ENCODE measurements around the gene DARS1.

Gene DARS1

DNA sequence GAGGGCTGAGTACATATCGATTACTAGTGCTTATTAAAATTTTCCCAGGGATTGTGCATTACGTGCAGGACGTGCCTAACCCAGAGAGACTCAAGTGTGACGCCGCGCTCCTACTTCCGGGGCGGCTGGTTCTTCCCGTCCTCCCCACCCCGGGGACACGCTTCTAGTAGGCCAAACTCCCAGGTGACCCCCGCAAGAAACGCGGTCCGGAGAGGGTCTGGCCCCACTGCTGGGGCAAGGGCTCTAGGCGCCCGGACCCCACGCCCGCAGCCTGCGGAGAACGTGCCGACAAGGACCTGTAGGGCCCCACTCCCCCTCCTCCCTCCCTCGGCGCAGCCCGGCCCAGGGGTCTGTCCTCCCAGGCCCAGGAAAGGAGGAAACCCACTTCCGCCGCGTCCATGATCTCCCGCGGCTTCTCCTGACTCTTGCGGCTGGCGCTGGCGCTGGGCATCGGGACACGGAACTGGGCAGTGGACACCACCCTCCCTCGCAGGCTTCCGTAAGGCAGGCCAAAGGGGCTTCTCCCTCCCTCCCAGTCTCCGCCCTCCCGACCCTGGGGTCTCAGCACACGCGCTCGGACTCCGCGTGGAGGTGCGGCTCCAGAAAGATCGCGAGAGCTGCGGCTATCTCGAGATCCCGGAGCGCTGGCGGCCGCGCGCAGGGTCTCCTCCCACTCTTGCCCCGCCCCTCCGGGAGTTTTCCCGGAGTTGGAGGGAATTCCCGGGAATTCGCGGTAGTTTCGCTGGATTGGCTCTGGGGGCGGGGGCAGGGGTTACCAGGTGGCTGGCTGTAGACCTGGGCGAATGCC is at the start of gene DARS1:
TSS of gene DARS1 (minus strand) at position 609 of the 808 bp plus-strand sequence. CDS start at position 451, 158 bp downstream.
- peak; percentile 80 for DNase-seq (ENCODE audit: low spot score)

DNA sequence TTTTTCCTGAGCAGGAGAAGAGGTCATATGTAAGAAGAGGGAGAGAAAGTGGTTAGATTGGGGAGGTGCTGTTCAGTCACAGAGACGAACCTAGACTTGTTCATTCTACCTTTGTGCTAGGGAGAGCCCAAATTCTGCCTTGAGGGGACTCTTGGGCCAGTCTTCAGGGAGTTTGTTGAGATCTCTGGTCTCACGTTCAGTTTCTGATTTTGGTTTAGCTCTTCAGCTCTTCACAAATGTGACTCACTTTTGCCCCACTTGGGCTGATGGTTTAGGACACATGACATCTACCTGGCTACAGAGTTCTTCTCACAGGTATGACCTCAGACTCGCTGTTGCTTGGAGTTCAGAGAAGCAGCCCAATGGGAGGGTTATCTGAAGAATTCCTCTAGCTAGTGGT is 49.2 kb upstream of the DARS1 start:
- DNase-seq (ENCODE audit: low spot score): no peak

GRCh38 chr2:136032817-136033535 is 47.5 kb upstream of the DARS1 start:
- no peak for DNase-seq (ENCODE audit: low spot score)

DNA sequence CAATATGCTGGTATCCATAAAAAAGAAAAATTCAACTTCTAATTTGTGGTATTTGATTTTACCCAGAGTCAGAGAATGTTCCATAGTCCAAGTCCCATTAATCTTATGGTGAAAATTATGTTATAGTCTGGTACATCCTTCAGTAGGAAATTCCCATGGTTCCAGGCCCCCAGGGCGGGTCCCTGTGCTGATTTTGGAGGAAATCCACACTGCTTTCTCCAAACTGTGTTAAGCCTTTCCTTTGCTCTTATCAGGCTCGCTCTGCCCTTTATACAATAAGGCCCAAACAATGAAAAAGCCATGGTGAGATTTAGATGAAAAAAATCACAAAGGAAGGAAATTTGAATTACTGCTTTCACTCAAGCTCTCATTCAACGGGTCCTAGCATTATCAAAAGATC is 46.8 kb upstream of the DARS1 start:
- DNase-seq (ENCODE audit: low spot score): no peak

- DNase-seq (ENCODE audit: low spot score): no peak
Measured at GRCh38 chr2:136031711-136032110, 46.3 kb upstream of the DARS1 start.

- no peak for DNase-seq (ENCODE audit: low spot score)
Measured at GRCh38 chr2:136030406-136030805, 45.0 kb upstream of the DARS1 start.

DNA sequence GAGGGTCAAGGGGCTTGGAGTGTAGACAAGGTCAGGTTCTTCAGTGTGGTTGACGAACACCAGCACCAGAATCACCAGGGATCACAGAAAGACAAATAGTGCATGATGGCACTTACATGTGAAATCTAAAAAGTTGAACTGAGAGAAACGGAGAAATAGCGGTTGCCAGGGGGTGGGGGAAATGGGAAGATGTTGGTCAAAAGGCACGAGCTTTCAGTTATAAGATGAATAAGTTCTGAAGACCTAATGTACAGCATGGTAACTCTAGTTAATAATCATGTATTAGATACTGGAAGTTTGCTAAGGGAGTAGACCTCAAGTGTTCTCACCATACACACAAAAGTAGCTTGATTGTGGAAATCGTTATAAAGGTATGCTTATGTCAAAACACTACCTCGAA is 43.7 kb upstream of the DARS1 start:
- no peak for DNase-seq (ENCODE audit: low spot score)

DNA sequence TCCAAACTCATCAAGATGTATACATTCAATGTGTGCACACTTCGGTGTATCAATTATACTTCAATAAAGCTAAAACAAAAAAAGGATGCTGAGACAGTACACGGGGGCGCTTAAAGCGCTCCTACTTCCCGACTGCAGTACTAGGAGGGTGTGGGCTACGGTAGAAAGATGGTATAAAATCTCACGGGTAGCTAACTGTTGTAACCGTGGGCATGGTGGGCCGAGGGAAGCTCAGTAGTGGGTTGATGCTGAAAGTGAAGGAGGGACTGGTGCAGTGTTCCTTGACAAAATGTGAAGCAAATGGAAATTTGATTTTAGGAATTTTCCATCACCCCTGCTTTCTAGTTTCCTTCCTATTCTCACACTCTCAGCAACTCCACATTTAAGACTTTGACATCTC is 42.6 kb upstream of the DARS1 start:
- DNase-seq (ENCODE audit: low spot score): no peak

DNA sequence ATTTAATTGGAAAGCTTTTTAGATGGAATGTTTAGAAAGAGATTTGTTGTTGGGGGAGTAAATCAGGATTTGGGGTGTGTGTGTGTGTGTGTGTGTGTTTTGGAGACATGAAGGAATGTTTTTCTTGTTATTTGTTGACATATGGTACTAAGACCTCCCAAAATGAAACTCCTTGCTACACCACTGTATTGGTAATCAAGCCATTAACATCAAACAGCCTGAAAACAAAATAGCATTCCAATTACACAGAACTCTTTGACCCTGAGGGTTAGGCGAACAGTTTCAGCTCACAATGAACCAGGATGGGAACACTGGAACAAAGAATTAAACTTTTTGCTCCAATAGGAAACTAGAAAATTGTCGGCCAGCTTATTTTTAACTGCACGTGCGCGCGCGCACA is 41.7 kb upstream of the DARS1 start:
- DNase-seq (ENCODE audit: low spot score): no peak

GRCh38 chr2:136025057-136025973 is 39.9 kb upstream of the DARS1 start:
- no peak for DNase-seq (ENCODE audit: low spot score)

DNA sequence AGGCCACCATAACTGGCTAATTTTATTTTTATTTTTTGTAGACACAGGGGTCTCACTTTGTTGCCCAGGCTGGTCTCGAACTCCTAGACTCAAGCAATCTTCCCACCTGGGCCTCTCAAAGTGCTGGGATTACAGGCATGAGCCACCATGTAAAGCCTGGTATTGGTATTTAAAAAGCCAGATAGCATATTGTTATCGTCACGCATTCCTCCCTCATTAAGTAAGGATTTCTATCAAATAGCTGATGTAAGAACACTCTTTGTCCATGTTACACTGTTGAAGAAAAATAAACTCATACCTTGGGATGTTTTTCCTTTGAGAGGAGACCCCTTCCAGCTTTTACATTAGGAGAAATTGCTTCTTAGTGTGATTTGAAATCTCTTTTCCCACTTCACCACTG is 39.2 kb upstream of the DARS1 start:
- DNase-seq (ENCODE audit: low spot score): no peak

- no peak for DNase-seq (ENCODE audit: low spot score)
Measured at GRCh38 chr2:136024185-136024584, 38.8 kb upstream of the DARS1 start.

DNA sequence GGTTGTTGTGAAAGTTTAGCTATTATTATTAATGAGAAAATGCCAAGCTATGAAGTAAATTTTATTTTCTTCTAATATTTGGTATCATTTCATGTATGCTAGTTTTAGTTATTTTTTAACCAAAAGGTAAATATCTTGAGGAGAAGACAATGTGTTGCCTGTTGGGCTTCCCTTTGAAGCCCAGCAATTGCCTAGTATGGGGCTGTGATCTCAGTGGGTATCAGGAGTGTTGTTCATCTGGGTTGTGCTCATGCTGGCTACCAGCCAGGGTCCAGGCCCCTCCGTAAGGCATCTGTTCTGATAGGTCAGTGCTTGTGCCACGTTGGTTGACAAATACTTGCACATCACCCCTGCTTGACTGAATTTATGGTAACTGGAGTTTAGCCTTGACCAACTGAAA is 38.0 kb upstream of the DARS1 start:
- no peak for DNase-seq (ENCODE audit: low spot score)

GRCh38 chr2:136022396-136023146 is 37.1 kb upstream of the DARS1 start:
- no peak for DNase-seq (ENCODE audit: low spot score)

GRCh38 chr2:136021976-136022375 is 36.5 kb upstream of the DARS1 start:
- no peak for DNase-seq (ENCODE audit: low spot score)

- no peak for DNase-seq (ENCODE audit: low spot score)
Measured at GRCh38 chr2:136021406-136021805, 36.0 kb upstream of the DARS1 start.

GRCh38 chr2:136020831-136021230 is 35.4 kb upstream of the DARS1 start:
- DNase-seq (ENCODE audit: low spot score): no peak

DNA sequence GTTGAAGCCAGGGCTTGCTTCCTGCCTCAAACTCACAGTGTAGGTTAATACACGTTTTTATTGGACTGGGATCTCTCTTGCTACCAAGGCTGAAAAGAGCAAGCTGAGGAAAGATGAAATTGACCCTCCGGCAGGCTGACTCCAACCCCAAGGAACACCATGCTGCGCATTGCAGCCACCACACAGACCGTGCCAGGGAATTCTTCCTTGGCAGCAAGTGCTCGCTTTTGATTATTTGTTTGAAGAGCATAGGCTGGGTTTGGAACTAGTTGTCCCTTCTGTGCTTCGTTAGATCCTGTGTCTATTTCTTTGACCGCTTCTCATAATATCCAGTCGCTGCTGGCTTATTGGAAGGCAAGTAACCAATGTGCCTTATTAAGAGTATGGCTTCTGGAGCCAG is 34.4 kb upstream of the DARS1 start:
- no peak for DNase-seq (ENCODE audit: low spot score)

DNA sequence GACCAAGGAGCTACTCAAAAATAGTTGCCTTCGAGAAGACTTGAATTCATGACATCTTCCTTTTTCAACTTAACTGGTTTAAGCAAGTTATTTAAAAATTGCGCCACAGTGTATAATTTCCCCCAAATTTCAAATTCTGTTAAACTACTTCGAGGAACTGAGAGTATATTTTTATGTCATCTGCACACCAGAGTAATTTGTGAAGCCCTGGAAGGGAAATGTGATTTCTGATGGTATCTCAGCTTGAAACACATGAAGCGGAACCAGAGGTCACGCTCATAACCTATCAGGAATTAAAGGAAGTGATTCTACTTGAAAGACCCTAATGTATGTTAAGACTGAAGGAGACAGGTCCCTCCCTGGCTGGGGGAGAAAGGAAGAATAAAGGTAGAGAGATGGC is 33.9 kb upstream of the DARS1 start:
- no peak for DNase-seq (ENCODE audit: low spot score)

GRCh38 chr2:136017786-136018185 is 32.4 kb upstream of the DARS1 start:
- no peak for DNase-seq (ENCODE audit: low spot score)

DNA sequence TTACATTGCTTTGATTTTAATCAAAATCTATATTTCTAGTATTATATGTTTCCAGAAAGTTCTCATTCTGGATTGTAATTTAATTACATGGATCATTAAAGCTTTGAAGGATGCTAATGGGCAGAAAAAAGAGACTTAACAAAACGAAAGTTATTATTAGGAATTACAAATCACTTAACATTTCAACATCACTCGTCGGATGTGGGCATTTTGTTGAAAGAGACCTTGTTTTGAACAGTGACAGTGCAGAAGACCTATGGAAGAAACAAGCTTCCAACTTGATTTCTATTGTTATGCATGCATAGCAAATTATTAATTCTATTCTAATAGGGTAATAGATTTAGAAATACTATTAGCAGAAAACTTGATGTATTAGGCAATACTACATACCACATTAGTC is 31.4 kb upstream of the DARS1 start:
- DNase-seq (ENCODE audit: low spot score): no peak

GRCh38 chr2:136016427-136016826 is 31.0 kb upstream of the DARS1 start:
- DNase-seq (ENCODE audit: low spot score): no peak

Data from hematopoietic multipotent progenitor cell treated with erythropoietin and hydrocortisone succinate and interleukin-3 and kit ligand, for 17 days (in vitro differentiated cells).